22Rv1 (cell line): ENCODE measurements around the gene KRT6A.

Source experiments
- ZFX ChIP-seq: fragments of 450-650 bp; IDR thresholded peaks from 2 replicates; pipeline ENCODE4 v1.6.1; 2017; ENCODE audit warnings: antibody characterized with exemption, borderline replicate concordance
- TF ChIP-seq, protein P1 (sequence below): fragments of 450-650 bp; IDR thresholded peaks from 2 replicates; pipeline ENCODE4 v1.5.1; 2017; ENCODE audit warnings: mild to moderate bottlenecking

DNA sequence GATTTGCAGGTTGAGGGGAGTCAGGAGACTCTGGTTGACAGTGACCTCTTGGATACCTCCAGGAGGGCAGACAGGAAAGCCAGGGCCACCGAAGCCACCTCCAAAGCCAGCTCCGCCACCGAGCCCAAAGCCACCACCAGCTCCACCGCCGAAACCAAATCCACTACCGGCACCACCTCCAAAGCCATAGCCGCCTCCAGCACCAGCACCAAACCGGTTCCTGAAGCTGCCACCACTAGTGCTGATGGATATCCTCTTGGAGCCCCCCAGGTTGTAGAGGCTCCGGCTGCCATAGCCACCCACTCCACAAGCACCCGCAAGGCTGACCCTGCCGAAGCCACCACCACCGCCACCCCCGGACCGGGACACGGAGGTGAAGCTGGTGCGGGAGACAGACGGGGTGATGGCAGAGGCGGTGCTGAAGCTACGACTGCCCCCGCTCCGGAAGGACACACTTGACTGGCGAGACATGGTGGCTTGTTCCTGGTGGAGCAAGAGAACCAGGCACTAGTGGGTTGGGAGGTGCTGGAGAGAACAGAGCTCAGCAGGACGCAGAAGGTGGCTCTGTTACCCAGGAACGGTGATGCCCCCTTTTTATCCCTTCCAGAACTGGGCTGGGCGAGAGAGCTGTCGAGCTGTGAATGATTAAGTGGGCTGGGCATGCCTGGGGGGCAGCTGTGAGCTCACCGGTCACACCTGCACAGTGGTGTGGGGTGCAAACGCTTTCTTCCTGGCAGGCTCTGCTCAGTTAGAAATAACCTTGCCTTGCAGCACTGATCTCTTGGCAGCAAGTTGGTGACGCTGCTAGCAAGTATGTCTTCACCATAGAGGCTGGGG is 27.0 kb upstream of the KRT6A start, which contains the start of gene KRT5:
- TF ChIP-seq, protein P1, sequence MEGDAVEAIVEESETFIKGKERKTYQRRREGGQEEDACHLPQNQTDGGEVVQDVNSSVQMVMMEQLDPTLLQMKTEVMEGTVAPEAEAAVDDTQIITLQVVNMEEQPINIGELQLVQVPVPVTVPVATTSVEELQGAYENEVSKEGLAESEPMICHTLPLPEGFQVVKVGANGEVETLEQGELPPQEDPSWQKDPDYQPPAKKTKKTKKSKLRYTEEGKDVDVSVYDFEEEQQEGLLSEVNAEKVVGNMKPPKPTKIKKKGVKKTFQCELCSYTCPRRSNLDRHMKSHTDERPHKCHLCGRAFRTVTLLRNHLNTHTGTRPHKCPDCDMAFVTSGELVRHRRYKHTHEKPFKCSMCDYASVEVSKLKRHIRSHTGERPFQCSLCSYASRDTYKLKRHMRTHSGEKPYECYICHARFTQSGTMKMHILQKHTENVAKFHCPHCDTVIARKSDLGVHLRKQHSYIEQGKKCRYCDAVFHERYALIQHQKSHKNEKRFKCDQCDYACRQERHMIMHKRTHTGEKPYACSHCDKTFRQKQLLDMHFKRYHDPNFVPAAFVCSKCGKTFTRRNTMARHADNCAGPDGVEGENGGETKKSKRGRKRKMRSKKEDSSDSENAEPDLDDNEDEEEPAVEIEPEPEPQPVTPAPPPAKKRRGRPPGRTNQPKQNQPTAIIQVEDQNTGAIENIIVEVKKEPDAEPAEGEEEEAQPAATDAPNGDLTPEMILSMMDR = no peak
- no peak for TF ChIP-seq ZFX
